Transverse colon (tissue), 4 donors: ENCODE results near the gene SLC25A52.

ENCODE experiments used
- POLR2AphosphoS5 ChIP-seq, 3 donors: sonication (generic); formaldehyde crosslinking; IDR thresholded peaks; one replicate each; pipeline ENCODE4 v1.6.1; 2016; ENCODE audit warnings: antibody characterized with exemption in 3 of 3
- TF ChIP-seq, protein P1 (sequence below), 5 experiments: fragments of 200-600 bp in 3 of 5; fragments of 450-650 bp in 2 of 5; sonication (generic) in 3 of 5; IDR thresholded peaks; 1 replicate in 2 of 5; 2 replicates in 3 of 5; pipeline ENCODE4 v1.5.1; 2016 to 2017; ENCODE audit warnings: antibody characterized with exemption in 5 of 5, inconsistent platforms in 3 of 5, mild to moderate bottlenecking in 2 of 5, moderate library complexity in 1 of 5

GRCh38 chr18:31711365-31712172 lies 49.1 kb downstream of the SLC25A52 start:
- TF ChIP-seq, protein P1, sequence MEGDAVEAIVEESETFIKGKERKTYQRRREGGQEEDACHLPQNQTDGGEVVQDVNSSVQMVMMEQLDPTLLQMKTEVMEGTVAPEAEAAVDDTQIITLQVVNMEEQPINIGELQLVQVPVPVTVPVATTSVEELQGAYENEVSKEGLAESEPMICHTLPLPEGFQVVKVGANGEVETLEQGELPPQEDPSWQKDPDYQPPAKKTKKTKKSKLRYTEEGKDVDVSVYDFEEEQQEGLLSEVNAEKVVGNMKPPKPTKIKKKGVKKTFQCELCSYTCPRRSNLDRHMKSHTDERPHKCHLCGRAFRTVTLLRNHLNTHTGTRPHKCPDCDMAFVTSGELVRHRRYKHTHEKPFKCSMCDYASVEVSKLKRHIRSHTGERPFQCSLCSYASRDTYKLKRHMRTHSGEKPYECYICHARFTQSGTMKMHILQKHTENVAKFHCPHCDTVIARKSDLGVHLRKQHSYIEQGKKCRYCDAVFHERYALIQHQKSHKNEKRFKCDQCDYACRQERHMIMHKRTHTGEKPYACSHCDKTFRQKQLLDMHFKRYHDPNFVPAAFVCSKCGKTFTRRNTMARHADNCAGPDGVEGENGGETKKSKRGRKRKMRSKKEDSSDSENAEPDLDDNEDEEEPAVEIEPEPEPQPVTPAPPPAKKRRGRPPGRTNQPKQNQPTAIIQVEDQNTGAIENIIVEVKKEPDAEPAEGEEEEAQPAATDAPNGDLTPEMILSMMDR (IDR thresholded peaks at IDR 0.05): no peak
- no peak for TF ChIP-seq POLR2AphosphoS5 (IDR thresholded peaks at IDR 0.05)
